ENCODE results near the gene PAQR8.
A peak's percentile ranks its signal among the peaks of the same experiment; 100 is the strongest.

PAQR8 gene

GRCh38 chr6:52361945-52362442 is at the start of gene PAQR8:
Gene PAQR8, plus strand, starts transcription at chr6:52362151. Its CDS starts 41,063 bp downstream, at chr6:52403214.
- DNase-seq (ENCODE audit: low spot score) = peak; percentile 48

GRCh38 chr6:52312461-52312860 is 49.5 kb upstream of the PAQR8 start:
- DNase-seq (ENCODE audit: low spot score) = no peak

GRCh38 chr6:52314752-52315151 is 47.2 kb upstream of the PAQR8 start:
- no peak for DNase-seq (ENCODE audit: low spot score)

DNA sequence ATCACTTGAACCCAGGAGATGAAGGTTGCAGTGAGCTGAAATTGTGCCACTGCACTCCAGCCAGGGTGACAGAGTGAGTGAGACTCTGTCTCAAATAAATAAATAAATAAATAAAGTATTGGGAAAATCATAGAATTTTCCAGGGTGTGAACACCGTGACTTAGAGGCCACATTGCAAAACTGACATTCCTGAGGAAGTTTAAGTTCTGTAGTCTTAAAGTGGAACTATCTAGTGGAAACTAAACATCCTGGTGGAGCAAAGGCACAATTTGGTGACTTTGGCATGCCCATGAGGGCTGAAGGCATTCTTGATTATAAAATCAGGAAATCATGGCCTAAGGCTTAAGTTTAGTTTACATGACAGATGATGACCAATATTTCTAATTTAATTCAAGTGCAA is 44.7 kb upstream of the PAQR8 start:
- no peak for DNase-seq (ENCODE audit: low spot score)

DNA sequence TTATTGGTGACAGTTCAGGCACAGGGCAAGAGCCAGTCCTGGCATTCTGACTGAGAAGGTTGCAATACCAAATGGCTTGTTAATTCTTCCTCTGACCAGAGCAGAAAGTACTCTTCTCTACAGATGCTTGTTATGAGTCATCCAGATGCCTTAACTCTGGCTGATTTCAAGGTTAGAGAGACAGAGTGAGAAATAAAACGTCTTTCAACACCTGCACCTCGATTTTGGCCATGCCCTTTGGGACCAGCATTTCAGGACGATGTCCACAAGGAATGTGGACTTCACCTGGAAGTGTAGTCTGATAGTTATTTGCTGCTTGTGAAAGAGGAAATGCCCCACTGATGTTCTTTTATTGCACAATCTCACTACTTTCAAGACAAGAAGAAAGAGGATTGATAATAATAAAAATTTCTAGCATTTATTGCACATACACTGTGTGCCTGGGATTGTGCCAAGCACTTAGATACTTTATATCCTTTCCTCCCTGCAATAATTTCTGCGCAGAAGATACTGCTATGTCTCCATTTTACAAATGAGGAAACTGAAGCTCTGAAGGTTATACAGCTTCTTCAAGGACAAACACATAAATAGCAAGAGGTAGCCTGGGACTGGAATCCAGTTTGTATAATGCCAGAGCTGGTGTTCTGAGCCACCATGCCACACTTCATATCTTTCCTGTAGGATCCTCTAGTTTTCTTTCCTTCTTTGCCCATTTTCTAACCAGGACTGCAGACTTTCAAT is 43.9 kb upstream of the PAQR8 start:
- peak; percentile 24 for DNase-seq (ENCODE audit: low spot score)

DNA sequence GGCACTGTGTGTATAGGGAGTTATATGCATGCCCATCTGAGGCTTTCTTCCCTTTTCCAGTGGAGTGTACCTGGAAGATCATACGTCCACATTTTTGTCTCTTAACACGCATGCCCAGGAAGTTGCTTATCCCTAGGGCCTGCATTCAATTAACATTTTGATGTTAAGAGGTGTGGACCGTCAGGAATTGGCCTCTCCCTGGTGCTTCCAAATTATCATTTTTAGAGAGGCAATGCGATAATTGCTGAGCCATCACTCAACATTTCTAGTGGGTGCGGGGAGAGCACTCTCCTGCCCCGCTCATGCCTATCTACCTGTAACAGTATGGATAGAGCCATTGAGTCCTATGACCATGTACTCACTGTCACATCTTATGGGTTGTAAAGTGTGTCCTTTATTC is 37.8 kb upstream of the PAQR8 start:
- no peak for DNase-seq (ENCODE audit: low spot score)

DNA sequence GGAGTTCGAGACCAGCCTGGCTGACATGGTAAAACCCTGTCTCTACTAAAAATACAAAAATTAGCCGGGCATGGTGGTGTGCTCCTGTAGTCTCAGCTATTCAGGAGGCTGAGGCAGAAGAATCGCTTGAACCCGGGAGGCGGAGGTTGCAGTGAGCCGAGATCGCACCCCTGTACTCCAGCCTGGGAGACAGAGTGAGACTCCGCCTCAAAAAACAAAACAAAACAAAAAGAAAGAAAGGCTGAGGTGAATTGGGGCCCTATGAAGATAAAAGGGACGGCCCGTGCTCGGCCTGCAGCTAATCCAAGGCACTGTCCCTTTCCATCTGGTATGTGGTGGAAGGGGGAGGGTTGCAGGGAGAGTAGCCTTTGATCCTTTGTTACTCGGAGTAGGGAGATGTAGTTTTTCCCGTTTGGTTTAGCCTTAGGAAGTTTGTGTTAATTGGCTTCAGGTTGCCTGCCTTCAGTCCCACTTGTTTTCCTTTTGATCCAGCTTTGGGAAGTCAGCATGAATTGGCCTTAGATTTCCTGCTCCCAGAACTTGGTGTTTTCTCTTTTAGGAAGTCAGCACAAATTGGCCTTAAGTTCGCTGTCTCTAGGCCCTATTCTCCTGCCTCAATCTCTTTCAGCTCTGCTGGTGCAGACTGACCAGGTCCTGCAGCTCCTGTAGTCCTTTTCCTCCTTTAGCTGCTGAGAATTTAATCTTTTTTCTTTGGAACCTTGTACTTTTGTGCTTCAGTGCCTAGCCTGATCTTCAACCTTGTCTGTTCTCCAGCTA is 36.1 kb upstream of the PAQR8 start:
- DNase-seq (ENCODE audit: low spot score) = peak; percentile 58

- no peak for DNase-seq (ENCODE audit: low spot score)
Measured at GRCh38 chr6:52326540-52327364, 35.2 kb upstream of the PAQR8 start.

- DNase-seq (ENCODE audit: low spot score) = no peak
Measured at GRCh38 chr6:52328303-52328662, 33.7 kb upstream of the PAQR8 start.

GRCh38 chr6:52328729-52329128 is 33.2 kb upstream of the PAQR8 start:
- no peak for DNase-seq (ENCODE audit: low spot score)

DNA sequence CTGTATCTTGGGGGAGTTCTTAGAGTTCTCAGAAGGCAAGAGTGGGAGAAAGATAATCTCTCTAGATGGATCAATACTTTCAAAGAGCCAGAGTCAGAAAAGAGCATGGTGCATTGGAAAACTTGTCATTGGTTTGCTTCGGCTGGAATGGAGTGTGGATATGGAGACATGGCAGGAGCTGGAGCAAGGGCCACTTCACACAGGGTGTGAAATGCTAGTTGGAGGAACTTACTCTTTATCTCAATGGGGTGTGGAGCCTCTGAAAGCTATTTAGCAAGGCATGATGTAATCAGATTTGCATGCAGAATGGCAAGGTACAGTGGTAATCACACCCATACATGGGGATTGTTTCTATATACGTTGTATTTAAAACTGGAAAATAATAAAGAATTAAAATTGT is 31.5 kb upstream of the PAQR8 start:
- peak; percentile 21 for DNase-seq (ENCODE audit: low spot score)

GRCh38 chr6:52331793-52332457 is 30.0 kb upstream of the PAQR8 start:
- no peak for DNase-seq (ENCODE audit: low spot score)

DNA sequence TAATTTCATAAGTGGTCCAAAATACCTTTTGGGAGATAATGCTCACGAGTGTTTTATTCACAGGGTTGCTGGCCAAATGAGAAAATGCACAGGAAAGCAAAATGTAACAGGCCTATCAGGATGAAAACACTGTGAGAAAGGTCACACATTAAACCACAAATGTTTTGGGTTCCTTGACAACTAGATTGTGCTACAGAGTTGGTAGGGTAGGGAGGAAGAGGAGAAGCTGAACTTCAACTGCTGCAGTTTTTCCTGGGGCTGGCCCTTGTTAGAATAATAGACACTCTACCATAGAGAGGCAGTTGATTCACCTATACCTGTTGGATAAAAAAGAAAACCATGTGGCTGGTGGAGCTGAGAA is 28.1 kb upstream of the PAQR8 start:
- DNase-seq (ENCODE audit: low spot score) = peak; percentile 11

GRCh38 chr6:52335576-52335975 is 26.4 kb upstream of the PAQR8 start:
- no peak for DNase-seq (ENCODE audit: low spot score)

DNA sequence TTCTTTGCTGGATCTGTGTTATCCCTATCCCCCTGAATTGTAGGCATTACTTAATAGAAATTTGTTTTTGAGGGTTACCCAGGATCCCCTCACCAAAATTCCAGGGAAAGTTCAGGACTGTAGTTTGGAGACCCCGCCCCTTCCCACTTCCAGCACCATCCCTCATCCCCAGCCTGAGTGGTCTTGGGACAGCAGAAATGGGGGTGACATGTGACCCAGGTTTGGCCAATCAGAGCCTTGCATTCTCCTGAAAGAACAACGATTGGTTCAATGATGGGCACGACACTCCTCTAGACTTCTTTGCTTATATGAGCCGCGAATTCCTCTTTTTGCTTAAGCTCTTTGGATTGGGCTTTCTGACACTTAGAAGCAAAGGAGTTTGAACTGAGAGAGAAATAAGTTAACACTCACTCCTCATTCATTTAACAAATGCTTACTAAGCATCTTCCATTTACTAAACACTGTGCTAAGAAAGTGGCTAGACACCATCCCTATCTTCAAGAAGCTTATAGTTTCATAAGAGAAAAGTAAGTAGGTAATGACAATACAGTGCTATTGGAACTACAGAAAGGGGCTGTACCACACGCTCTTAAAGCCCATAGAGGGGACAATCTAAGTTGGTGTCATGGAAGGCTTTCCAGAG is 24.9 kb upstream of the PAQR8 start:
- no peak for DNase-seq (ENCODE audit: low spot score)

DNA sequence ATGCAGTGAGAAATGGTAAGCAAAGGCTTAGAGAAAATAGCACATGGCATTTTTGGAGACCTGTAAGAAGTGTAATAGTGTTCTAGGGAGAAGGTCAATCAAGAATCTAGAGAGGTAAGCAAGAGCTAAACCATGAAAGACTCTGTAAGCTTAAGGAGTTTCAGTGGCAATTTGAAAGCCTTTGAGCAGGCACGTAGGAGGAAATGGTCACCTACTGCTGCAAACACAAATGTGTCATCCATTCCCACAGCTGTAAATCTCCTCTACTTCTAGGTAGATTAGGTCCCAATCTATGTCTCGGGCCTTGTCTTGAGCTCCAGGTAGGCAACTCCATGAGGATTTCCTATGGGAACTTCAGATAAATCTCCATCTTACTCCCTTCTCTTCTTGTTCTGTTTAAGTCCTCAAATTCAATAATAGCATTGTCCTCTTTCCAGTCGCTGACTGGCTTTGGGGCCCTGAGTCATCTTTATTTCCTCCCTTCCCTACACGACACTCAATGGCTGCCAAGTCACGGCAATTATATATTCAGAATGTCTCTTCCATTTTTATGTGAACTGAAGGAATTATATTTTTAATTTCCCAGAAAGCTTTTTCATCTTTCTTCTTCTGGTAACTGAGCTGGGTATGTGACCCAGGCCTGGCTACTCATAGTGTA is 24.2 kb upstream of the PAQR8 start:
- no peak for DNase-seq (ENCODE audit: low spot score)

DNA sequence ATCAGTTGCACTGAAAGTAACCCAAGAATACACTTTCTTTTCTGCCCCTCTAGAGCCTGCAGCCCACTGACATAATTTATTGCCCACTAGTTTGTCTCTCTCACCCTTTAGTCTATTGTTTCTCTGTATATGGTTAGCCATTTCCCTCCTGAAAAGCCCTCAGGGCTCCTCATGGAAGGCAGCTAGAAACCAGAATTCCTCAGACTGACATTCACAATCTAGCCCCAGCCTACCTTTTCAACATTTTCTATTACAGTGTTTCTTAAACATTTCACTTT is 21.4 kb upstream of the PAQR8 start:
- DNase-seq (ENCODE audit: low spot score) = no peak

DNA sequence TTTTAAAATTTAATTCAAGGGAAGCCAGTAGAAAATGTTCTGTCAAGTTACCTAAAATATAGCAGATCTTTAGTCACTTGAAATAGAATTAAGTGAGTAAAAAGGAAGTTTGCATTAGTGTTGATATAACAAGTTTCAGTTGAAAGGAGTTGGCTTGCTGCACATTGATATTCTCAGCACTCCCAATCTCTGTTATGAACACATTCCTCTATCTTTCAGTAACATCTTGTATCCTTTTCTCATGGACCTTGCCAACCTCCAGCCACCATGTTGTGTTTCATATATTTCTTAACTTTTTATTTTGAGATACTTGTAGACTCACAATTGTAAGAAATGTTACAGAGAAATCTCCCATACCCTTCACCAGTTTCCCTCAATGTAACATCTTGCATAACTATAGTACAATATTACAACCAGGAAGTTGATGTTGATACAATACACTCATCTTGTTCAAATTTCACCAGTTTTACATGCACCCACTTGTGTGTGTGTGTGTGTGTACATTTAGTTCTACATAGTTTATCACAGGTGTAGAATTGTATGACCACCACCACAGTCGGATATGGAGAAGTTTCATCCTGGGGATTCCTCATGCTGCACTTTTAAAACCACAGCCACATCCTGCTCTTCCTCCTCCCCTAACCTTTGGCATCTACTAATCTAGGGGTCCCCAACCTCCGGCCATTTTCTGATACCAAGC is 20.2 kb upstream of the PAQR8 start:
- no peak for DNase-seq (ENCODE audit: low spot score)

- no peak for DNase-seq (ENCODE audit: low spot score)
Measured at GRCh38 chr6:52345311-52345710, 16.6 kb upstream of the PAQR8 start.

GRCh38 chr6:52346503-52346902 is 15.4 kb upstream of the PAQR8 start:
- no peak for DNase-seq (ENCODE audit: low spot score)

- no peak for DNase-seq (ENCODE audit: low spot score)
Measured at GRCh38 chr6:52347818-52348217, 14.1 kb upstream of the PAQR8 start.

Measured in SW480 (cell line).